GM21786 (cell line): ENCODE results near the gene COLQ.

Experiments used
- ATAC-seq: cut with Tn5 transposase; IDR thresholded peaks from one replicate; pipeline ENCODE4 v1.9.1; 2021; ENCODE audit not compliant: unreplicated experiment

The COLQ gene

DNA sequence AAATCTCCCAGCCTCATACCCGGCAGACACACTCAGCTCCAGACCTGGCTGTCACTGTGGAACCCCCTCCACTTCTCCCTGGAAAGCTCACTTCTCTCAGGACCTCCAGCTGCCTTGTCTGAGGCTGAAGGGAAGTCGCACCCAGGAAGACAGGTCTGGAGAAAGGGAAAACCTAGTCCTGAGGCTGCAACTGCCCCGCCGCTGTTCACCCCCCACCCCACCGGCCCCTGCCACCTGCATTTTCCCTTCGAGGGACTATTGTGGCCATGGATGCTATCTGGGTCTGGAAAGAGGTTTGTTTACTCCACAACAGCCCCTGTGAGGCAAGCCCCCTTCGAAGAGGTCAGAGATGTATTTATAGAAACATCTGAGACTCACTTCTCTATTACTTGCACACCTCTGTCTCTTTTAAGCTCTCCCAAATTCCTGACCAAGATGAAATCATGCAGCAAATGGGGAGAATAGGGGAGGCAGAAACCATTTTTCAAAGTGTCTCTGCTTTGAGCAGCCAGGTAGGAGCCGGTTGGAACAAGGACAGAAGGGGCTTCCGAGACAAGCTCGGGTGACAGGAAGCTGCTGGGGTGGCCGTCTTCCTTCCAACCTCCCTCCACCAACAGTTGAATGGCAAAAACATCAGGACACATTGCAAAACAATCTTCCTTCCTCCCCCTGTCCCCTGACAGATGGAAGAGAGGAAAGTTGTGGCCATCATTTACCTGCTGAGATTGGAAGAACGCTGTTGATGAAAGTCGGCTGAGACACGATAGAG, 518 bp downstream of the COLQ start:
- no peak for ATAC-seq

DNA sequence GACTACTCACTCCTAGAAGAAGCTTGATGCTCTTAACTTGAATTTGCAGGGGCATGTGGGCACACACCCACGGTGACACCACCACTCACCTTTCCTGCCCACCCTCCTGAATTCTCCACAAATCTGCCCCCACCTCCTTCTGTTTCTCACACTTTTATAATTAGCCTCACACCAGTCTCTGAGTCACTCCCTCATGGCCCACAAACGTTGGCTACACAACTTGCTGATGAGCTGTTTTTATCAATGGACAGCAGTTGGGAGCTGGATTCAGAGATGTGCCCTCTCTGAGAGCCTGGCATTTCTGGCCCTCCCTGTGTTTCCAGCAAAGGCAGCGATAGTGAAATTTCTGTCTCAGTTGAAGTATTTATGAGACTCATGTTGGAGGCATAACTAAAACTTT, 1.3 kb downstream of the COLQ start:
- no peak for ATAC-seq

DNA sequence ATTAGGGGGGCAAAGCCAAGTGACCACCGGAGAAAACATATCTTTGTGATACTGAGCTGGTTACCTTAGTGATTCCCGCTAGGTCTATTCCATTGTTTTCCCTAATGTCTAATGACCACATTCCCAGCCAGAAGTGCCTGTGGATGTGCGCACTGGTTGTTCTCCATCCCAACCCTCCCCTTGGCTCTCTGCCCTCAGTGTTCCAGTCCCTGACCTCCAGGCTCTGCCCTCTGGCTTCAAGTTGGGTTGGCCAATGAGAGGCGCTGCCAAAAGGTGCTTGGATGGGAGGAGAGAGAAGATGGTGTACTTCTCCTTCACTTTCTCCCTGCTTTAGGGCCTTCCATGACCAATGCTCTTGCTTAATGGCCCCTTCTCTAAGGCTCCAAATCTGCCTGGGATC, 2.4 kb downstream of the COLQ start:
- ATAC-seq = no peak

DNA sequence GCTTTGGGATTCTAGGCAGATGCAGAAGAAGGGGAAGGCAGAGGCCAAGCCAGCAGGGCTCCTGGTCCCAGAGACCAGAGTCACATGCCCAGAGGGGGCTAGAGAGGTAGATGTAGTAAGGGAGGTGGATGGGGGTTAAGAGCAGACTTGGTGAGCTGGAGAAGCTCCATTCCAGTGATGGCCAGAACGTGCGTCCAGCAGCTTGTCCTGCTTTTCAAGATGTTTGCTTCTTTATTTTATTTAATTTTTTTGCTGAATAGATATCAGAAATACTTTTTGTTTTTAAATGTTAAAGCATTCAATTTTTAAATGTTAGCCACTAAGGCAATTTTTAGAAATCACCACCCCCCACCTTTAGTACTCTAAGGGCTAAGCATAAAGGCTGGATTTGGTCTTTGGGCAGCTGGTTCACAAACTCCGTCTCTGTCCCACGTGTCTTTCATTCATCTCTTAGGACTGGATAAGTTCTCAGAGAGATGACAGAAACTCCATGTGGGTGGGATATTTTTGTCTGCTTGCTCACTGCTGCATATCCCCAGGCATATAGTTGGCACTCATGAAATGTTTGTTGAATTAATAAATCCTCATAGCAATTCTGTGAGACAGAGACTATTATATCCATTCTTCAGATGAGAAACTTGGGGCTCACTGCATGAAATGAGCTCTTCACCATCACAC, 6.7 kb downstream of the COLQ start:
- ATAC-seq = no peak

DNA sequence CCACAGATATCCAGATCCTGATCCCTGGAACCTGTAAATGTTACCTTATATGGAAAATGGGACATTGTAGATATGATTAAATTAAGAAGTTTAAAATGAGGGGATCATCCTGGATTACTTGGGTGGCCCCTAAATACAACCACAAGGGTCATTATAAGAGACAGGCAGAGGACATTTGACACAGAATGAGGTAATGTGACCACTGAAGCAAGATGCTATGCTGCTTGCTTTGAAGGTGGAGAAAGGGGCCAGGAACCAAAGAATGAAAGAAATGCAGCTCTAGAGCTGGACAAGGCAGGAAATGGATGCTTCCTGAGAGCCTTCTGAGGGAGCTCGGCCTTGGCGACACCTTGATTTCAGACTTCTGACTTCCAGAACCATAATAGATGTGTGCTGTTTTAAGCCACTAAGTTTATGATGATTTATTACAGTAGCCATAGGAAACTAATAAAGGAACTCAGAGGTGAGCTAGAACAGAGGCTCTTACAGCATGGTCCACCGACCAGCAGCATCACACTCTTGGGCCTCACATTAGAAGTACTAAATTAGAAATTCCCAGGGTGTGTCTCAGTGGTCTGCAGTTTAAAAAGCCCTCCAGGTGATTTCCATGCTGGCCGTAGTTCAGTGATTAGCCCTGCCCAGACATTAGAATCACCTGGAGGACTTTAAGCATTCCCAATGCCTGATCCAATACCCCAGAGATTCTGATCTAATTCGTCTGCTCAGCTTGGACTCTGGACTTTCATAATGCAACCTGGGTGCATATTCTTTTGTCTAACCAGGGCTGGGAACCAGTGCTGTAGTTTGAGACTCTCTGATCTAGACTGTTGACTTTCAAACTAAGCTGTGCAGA, 7.5 kb downstream of the COLQ start:
- ATAC-seq = no peak

DNA sequence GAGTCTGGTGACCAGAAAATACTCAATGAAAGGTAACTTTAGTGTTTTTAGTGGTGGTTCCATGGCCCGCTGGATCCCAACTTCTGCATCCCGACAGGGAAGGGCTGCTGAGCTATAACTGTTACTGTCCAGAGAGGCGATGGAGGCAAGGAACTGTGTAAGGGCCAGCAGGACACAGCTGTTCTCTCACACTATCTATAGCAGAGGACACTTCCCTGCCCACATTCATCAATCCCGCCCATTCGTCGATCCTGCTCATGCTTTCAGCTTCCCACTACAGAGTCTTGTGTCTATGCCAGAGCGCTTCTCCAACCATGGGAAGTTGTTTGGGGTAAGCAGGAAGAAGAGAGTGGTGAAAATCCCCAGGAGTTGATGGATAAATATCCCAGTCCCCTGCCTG, 8.4 kb downstream of the COLQ start:
- ATAC-seq = no peak

DNA sequence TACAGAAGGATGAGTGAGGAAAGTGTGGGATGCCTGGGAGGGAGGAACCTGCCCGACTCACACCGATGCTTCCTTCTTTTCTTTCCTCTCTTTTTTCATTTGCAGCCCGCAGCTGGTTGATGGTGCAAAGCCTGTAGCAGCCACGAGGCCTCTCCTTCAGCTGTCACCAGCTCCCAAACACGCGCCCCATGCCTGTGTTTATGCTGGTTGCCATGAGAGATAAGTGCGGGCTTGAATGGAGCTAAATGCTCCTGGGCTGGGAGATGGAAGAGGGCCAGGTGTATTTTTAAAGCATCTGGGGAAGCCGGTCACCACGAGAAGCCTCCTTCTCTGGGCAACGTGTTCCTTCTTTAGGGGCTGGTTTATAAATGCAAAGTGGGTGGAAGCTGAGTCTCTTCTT, 9.3 kb downstream of the COLQ start:
- no peak for ATAC-seq

DNA sequence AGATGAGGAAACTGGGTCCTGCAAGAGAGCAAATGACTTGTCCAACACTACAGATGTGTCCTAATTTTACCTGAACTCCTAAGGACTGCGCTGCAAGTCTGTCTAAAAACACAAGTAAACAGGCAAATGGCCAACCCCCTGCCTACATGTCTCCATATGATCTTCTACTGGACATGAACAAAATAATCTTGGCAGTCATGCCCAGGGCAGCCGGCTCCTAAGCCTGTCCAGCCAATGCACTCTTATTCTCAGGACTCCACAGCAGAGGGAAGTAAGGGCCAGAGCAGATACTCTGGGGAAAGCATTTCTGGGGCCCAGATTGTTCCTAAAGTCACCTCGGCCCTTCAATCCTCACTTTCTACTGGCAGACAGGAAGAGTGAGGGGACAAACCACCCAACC, 10.3 kb downstream of the COLQ start:
- ATAC-seq = no peak

DNA sequence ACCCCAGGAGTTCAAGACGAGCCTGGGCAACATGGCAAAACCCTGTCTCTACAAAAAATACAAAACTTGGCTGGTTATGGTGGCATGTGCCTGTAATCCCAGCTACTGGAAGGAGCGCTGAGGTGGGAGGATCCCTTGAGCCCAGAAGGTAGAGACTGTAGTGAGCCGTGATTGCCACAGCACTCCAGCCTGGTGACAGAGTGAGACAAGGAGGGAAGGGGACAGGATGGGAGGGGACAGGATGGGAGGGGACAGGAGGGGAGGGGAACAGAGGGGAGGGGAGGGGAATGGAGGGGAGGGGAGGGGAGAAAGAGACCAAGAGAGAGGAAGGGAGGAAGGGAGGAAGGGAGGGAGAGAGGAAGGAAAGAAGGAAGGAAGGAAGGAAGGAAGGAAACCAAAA, 11.0 kb downstream of the COLQ start:
- ATAC-seq = no peak

DNA sequence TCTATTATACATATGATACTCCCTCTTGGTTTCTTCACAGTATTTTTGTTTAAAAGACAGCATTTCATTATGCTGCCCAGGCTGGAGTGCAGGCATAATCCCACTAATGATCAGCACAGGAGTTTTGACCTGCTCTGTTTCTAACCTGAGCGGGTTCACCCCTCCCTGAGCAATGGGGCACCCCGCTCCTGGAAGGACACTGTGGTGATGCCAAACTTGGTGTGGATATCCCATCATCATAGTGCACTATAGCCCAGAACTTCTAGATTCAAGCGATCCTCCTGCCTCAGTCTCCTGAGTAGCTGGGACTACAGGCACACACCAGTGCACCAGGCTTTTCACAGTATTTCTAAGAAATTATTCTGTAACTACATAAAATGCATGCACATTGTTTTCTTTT, 14.9 kb downstream of the COLQ start:
- ATAC-seq = no peak

DNA sequence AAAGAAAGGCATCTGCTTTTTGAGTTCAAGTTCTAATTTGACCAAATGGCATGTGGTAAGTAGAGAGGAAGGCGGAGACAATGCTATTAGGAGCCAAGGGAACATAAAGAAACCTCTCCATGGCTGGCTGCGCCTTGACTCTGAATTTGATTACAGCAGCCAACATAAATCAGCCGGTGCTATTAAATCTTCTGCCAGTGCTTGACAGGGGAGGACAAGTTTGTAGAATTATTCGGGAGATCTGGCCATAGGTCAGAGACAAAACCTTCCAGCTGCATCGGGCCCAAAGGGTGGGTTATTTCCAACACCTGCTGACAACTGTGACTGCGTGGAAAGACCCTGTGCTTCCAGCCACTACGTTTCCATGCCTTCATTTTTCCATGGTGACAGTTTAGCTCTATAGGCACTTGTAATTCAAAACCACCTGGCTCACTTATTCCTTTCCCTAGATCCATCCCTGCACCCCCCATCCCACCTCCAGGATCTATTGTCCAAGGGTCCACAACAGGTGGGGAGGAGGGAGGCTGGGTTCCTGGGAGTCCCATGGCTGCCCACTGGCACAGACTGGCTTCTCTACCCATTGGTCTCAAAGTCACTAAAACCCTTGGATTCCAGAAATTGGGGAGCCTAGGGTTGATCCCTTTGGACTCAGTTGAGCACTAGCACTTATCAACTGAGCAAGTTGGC, 15.9 kb downstream of the COLQ start:
- ATAC-seq = no peak

DNA sequence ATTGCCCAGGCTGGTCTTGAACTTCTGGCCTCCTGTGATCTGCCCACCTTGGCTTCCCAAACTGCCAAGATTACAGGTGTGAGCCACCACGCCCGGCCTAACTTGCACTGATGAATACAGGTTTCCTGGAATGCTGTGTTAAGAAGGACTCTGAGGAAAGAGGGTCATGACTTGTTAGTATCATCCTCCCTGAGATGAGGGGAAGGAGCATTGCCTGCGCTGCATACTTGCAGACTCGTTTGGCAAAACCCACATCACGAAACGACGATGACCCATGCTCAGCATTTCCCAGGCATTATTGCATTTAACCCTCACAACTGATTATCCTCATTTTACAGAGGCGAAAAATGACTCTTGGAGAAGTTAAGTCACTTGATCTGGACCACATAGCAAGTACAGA, 18.9 kb downstream of the COLQ start:
- no peak for ATAC-seq

DNA sequence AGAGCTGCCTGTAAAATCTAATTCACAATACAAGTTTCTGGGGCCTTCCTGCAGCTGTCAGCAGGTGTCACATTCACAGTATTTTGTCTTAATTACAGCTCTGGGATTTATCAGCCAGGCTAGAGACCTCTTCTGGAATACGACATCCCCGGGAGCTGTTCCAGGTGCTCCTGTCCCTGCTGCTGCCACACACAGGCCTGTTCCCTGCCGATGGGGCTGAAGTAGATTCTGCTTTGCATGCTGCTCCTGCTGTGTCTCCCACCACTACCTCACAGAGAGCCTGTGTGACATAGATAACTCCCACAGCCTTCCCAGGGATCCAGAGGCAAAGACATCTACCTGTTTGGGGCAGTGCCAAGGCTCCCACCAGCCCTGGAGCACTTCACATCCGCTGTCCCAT, 20.4 kb downstream of the COLQ start:
- no peak for ATAC-seq

DNA sequence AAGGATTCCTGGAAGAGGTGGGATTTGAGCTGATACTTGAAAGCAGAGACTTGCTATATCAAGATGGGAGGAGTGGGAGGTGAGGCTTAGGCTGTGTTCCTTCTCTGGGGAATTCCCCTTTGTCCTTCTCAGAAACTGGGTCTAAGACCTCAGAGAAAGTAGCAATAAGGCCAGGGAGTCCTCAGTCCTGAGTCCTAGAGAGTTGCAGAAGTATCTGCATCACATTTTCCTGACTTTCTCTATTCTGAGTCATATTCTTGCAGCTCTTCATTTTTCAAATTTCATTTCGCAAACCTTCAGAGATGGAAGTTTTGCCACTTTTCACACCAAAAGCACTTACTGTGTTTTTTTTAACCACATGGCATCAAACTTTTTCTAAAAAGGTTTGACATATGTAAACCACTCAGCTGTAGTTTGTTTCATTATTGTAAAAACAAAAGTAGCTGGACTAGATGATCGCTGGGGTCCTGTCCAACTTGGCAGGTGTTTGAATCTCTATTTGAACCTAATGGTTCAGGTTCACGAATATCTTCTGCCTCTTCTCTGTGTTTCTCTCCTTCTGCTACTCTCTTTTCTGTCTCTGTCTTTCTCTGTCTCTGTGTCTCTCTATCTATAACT, 21.3 kb downstream of the COLQ start:
- no peak for ATAC-seq

DNA sequence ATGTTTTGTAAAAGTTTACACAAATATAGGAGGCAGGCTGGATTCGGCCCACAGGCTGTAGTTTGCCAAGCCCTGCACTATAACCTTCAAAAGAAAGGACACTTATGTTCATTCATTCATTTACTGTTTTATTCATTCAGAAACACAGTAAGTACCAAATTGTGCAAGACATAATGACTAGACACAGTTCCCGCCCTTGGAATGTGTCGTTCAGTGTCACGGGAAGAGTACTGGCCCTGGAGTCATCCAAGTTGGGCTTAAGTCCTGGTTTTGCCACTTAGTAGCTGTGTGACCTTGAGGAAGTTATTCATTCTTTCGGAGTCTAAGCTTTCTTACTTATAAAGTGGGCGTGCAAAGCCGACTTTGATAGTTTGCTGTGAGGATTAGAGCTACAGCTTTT, 22.0 kb downstream of the COLQ start:
- ATAC-seq = no peak

DNA sequence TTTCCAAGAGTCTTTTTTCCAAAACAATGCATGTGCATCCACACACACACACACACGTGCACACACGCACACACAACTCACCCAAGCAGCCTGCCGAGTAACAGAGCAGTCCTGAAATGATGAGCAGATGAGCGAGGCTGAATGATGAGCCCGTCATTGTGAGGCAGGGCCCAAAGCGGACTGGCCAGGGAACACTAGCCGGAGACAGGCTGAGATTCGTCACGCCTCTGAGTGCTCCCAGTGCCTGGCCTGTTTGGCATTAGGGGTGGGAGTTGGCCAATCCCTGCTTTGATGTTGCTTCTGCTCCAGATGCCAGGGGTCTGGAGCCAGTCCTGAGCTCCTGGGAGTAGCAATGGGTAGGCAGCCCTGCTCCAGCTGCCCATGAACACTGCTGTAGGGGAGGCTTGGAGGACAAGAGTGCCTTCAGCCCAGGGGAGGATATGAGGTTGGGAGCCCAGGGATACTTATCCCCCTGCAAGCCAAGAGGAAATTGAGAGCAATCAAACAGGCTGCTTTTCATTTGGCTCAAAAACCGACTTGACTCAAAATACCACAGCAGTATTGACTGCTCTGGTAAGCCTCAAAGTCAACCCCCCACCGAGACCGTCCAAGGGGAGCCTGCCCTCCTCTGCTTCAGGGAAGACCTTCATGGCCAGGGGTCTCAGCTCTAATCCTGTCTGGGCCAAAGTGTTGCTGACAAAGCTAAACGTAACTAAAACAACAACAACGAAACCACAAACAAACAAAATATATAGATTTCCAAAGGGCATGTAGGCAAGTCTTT, 22.9 kb downstream of the COLQ start:
- no peak for ATAC-seq

DNA sequence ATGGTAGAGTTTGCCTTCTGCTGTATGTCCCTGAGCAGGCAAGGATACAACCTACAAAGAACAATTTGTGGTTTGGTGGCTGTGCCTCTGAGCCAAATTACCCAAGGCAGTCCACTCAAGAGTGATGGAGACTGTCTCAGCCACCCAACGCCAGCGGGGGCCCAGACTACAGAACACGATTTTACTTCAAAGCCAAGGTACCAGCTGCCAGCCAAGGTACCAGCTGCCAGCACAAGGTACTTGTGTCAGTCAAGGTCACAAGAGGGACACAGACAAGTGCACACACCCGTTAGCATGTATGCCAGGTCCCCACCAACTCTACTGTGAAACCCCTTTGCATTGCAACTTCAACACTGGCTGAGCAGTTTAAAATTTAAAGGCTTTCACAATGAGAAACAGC, 23.5 kb downstream of the COLQ start:
- ATAC-seq = no peak

DNA sequence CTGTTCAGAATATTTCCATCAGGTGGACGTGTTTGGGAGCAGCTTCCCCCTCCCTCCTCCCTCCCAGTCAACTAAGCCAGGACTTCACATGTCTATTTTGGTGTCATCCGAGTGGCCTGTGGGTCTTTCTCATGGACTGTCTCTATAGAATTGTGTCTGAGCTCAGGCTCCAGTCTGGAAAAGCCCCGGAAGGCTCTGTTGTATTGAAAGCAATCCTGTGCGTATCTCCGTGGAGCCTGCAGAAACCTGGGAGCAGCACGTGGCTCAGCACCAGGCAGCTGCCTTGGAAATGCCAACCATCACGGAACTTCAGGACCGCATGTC, 25.2 kb downstream of the COLQ start:
- no peak for ATAC-seq

DNA sequence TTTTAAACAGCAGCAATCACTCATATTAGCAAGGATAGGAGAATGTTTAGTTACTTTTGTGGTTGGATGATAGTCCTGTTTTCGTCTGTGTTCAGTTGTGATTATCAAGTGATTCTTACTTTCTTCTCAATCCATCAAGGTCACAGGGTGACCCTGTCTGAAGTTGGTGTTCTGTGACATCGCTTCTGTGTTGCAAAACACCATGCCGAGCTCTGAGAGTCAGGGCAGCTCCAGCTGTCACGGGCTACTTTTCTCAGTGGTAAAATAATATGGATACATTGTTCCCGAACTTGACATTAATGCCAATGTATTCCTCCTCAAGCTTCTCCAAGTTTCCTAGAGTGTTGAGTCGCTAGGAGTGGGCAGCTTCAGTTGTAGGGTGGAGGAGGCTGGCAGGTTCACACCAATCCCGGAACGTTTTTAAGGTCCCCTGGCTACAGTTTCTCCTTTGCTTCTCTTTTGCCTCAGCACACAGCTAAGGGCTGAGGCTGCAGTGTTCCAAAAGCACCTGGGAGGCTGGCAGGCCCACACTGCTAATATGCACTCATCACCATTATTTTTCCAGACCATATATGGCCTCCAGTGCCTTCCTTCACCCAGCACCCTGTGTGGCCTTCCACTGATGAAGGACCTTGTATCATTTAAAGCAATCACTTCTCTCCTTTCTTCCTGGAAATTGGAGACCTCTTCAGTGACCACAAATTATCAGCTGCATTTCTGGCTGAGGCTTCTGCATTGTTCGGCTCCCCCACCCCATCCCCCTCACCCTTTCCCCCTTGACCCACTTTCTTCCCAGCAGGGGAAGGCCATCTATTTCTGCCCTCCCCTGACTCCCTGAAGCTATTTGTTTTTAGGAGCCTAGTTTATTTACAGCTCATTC, 25.8 kb downstream of the COLQ start:
- ATAC-seq = no peak
